Activated CD4-positive, alpha-beta T cell treated with anti-CD3 and anti-CD28 coated beads for 48 hours (primary cell): Measurements from ENCODE around the gene MAPK10.

ENCODE experiments used
- DNase-seq: peaks from one replicate; pipeline ENCODE4 v3.0.0-alpha.2; 2020

MAPK10 gene

DNA sequence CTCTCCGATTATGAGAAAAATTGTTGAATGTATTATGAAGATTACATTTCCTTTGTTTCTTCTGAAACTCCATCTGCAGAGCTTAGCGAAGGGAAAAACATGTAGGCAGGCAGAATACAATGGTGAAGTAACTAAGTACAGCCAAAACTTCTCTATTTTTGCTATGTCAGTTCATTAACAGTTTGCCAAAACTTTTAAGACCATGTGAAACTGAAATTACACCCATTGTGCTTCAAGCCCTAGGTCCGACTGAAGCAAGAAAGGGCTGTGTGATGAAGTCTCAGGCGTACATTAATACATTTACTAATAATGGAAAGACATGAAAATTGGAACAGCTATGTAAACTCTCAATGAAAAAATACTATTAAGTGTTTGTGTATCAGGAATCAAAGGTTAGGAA is 398.0 kb downstream of the MAPK10 start:
- no peak for DNase-seq

DNA sequence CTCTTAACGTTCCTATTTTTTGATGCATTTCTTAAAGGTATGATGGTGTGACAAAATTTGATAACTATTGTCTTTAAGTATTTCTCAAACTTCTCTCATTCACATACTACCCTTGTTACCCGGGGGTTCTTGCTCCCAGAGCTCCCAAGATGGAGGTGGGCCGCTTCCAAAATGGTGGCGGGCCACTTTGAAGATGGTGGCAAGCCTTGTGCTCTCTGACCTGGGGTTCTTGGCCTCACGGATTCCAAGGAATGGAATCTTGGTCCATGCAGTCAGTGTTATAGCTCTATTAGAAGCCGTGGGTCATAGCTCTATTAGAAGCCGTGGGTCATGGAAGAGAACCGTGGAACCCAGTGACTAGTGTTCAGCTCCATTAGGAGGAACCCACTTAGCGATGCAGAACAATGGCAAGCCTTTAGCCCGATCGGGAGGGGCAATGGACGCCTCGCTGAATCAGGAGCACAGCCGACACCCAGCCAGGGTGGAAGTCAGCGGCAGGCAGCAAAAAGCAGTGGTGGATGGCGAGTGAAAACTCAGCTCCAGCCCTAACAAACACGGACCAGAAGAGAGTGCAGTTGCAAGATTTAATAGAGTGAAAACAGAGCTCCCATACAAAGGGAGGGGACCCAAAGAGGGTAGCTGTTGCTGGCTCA is 403.4 kb downstream of the MAPK10 start:
- DNase-seq = no peak

DNA sequence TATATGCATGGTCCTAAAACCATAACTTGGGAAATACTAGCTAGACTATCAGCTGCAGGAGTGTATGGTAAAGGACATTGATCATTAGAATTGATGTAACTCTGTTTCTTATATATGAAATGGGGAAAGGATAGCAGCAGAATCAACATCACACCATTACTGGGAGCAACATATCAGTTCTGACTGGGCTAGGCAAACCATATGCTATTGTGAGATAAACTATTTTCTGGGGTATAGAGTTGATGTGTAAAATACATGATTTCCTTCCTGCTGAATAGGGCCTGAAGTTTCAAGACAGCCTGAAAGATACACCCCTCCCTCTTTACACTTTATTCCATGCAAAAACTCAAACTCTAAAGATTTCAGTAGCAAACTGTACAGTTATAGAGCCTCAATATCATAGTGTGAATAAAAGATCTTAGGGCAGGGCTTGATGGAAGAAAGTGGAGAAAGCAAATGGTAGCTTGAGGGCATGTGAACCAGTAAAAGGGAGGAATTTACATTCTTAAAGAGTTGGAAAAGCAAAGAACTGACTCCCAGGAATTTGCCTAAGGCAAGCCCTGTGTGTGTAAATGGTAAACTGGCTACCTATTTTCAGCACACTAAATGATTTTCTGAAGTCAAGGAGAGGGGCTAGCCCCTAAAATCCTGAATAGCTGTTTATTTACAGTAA is 404.1 kb downstream of the MAPK10 start:
- DNase-seq = no peak

DNA sequence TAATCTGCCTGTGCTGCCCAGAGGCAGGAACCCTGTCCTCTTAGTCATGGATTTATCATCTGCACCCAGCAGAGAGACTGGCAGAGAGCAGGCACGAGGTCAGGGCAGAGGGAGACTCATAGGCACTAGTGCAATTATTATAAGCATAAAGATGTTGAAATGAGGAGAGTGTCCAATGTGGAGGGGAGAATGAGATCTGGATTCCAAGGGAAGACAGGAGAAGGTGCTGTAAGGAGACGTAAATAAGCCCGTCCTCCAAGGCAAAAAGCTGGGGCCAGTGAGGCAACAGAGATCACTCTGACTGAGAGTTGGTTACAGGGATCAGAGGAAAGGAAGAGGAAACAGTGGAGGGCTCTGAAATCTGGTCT is 406.2 kb downstream of the MAPK10 start:
- no peak for DNase-seq

DNA sequence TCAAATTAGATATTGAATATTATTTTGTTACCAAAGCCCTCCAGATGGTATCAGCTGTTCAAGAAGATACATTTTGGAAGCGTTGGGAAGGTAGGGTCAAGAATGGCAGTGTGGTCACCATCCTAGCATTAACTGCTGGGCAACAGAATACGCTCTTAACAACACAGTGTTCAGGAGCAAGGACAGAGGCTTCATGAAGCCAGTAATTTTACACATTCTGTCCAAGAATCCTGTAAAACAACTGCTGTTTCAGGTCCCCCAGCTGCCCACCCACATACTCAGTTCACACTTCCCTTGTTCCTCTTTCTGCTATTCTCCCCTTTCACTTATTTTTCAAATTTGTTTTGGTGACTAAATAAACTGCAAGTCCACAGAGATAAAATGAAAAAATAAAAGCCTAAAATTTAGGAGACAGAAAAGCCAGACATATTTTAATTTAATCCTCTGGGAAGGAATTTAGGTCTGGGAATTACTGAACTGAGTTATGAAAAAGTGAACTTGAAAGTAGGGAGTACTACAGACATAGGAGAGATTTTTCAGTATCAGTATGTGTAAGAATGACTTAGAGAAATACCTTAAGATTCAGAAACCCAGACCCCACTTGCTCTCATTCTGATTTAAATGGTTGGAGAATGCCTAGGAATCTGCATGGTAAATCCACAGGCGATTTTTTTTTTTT is 406.7 kb downstream of the MAPK10 start:
- no peak for DNase-seq

DNA sequence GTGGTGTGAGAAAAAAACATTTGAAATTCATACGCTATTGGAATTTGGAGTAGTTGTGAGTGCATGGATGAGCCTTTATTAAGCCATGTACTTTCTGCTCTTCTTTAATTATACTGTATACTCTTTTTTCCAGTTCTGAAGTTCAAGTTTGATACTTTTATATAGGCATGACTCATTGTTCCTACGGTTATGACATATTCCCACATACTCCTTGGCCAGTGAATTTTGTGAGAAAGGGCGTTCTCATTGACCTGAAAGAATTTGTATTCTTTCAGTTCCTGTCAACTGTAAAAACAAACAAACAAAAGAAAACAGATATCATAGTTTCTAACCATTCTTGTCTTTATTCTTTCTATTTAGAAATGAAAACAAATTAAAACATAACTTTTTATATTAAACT is 407.3 kb downstream of the MAPK10 start:
- DNase-seq = no peak

DNA sequence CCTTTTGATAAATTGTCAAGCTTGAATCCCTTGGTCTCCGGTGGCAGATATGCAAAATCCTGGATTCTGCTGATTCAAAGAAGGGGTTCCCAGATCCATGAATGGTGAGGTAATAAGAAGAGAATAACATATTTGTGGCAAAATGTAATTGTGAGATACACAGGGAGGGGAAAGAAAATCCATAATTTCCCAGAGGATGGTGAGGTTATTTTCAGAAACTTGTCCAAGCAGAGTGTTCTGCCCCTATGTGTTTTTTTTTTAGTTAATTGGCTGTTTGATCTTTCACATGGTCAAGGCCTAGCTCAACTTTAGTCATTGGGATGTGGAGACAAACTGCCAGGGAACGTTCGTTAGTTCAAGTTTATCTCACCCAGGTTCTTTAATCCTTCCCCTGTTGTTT is 408.8 kb downstream of the MAPK10 start:
- DNase-seq = no peak

DNA sequence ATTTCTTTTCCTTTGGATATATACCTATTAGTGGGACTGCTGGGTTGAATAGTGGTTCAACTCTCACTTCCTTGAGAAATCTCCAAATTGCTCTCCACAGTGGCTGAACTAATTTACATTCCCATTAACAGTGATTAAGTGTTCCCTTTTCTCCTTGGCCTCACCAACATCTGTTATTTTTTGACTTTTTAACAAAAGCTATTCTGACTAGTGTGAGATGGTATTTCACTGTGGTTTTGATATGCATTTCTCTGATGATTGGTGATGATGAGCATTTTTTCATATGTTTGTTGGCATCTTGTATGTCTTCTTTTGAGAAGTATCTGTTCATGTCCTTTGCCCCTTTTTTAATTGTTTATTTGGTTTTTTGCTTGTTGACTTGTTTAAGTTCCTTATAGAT is 413.0 kb downstream of the MAPK10 start:
- no peak for DNase-seq

DNA sequence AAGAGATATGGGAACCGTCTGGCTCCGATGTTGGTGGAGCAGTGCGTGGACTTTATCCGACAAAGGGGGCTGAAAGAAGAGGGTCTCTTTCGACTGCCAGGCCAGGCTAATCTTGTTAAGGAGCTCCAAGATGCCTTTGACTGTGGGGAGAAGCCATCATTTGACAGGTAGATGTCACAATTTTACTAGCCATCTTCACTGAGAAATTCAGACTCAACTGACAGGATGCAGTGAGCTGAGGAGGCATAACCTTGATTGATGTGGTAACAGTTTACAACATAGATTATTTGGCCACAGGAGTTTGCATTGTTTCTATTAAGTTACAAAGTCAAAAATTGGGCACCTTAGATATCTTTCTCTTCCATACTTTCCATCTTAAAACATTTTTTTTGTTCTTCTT is 417.7 kb downstream of the MAPK10 start:
- no peak for DNase-seq

DNA sequence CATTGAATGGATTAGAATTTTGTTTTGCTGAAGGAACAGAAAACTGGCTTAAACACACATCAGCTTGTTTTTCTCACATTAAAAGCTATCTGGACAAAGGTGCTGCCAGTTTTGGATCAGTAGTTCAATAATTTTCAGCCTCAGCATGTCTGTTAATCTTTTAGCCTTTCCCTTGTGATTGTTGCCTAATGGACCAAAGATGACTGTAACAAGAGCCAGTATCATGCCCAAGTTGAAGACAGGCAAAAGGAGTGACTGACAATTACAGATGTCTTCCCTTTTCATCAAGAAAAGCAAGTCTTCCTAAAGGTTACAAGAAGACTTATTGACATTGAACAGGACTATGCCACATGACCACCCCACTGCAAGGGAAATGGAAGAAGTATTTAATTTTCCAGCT is 419.7 kb downstream of the MAPK10 start:
- DNase-seq = no peak
